ENCODE data around the gene PAK6.

PAK6 gene

GRCh38 chr15:40285554-40286011 is 46.7 kb downstream of the PAK6 start:
- Histone ChIP-seq H3K18ac (ENCODE audit: low read length) (no peak overlapping the region), H3K9ac (ENCODE audit: low read length) (no peak overlapping the region), H2BK5ac (ENCODE audit: low read length) (no peak overlapping the region), H3K56ac (ENCODE audit: low read length) (peak overlapping the region; percentile 56), H3K4me3 (ENCODE audit: low read length) (no peak overlapping the region), H3K23ac (ENCODE audit: low read length) (no peak overlapping the region), H3K79me2 (ENCODE audit: control insufficient read depth, insufficient read depth, low read length) (no peaks in the 10 kb centered on the region), H4K5ac (ENCODE audit: low read length) (no peak overlapping the region), H2BK120ac (ENCODE audit: low read depth, low read length) (no peak overlapping the region), H3K4me1 (ENCODE audit: control insufficient read depth, low read depth, low read length) (peaks cover 16% of the 10 kb centered on the region), H3K27me3 (ENCODE audit: insufficient read depth, low read length, poor library complexity) (peaks cover 18% of the 10 kb centered on the region), H4K8ac (ENCODE audit: low read depth, low read length) (no peak overlapping the region), H3K79me1 (ENCODE audit: low read length) (no peaks in the 10 kb centered on the region), H2BK15ac (replicated peaks; ENCODE audit: low read depth) (no peak overlapping the region), H3K4me2 (ENCODE audit: low read length) (no peak overlapping the region), H3K27ac (ENCODE audit: low read depth, low read length) (no peak overlapping the region), H3K4ac (ENCODE audit: low read depth, low read length) (no peak overlapping the region), H3K36me3 (ENCODE audit: control insufficient read depth, insufficient read depth, low read length) (no peaks in the 10 kb centered on the region), H2AK5ac (ENCODE audit: low read length) (no peak overlapping the region)
- no CpG with 5 or more reads among the region's 1 CpG for WGBS (ENCODE audit: extremely low coverage, insufficient coverage, low lambda C conversion rate)
- peak; percentile 28 for DNase-seq

GRCh38 chr15:40286061-40286532 is 47.2 kb downstream of the PAK6 start:
- Histone ChIP-seq H3K56ac (ENCODE audit: low read length) (peak overlapping the region; percentile 56), H3K4me1 (ENCODE audit: control insufficient read depth, low read depth, low read length) (peaks cover 13% of the 10 kb centered on the region), H3K79me1 (ENCODE audit: low read length) (no peaks in the 10 kb centered on the region), H2BK5ac (ENCODE audit: low read length) (no peak overlapping the region), H3K4me2 (ENCODE audit: low read length) (no peak overlapping the region), H3K27me3 (ENCODE audit: insufficient read depth, low read length, poor library complexity) (peaks cover 15% of the 10 kb centered on the region), H2BK120ac (ENCODE audit: low read depth, low read length) (no peak overlapping the region), H3K4me3 (ENCODE audit: low read length) (no peak overlapping the region), H3K9ac (ENCODE audit: low read length) (no peak overlapping the region), H3K36me3 (ENCODE audit: control insufficient read depth, insufficient read depth, low read length) (no peaks in the 10 kb centered on the region), H4K5ac (ENCODE audit: low read length) (no peak overlapping the region), H4K8ac (ENCODE audit: low read depth, low read length) (no peak overlapping the region), H3K4ac (ENCODE audit: low read depth, low read length) (no peak overlapping the region), H3K23ac (ENCODE audit: low read length) (no peak overlapping the region), H3K27ac (ENCODE audit: low read depth, low read length) (no peak overlapping the region), H3K79me2 (ENCODE audit: control insufficient read depth, insufficient read depth, low read length) (no peaks in the 10 kb centered on the region), H2BK15ac (replicated peaks; ENCODE audit: low read depth) (no peak overlapping the region), H2AK5ac (ENCODE audit: low read length) (no peak overlapping the region), H3K18ac (ENCODE audit: low read length) (no peak overlapping the region)
- no CpG with 5 or more reads among the region's 7 CpGs for WGBS (ENCODE audit: extremely low coverage, insufficient coverage, low lambda C conversion rate)
- peak; percentile 31 for DNase-seq

DNA sequence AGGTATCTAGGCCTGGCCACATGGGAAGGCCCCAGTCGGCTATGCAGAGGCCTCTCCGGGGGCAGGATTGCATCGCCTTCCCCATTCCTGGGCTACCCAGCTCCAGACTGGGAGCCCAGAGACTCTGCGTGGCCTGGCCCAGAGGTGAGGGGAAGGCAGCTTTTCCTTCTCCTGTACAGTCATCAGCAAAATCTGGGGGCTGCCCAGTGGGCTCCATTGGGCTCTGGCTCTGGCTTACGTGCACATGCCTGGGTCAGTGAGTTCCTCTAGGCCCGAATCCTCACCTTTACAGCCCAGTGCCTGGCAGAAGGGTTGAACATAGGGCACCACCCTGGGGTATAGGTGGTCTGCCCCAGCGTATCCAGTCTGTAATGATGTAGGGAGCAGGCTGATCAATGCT is 47.9 kb downstream of the PAK6 start:
- no CpG with 5 or more reads among the region's 7 CpGs for WGBS (ENCODE audit: extremely low coverage, insufficient coverage, low lambda C conversion rate)
- H2BK5ac ChIP-seq (ENCODE audit: low read length), result no peak overlapping the region
- no peak overlapping the region for H3K4ac ChIP-seq (ENCODE audit: low read depth, low read length)
- peak overlapping the region; percentile 45 for H3K23ac ChIP-seq (ENCODE audit: low read length)
- H3K79me1 ChIP-seq (ENCODE audit: low read length), result no peaks in the 10 kb centered on the region
- peaks cover 13% of the 10 kb centered on the region for H3K4me1 ChIP-seq (ENCODE audit: control insufficient read depth, low read depth, low read length)
- H3K56ac ChIP-seq (ENCODE audit: low read length), result peak overlapping the region; percentile 7
- H3K4me2 ChIP-seq (ENCODE audit: low read length), result no peak overlapping the region
- H4K5ac ChIP-seq (ENCODE audit: low read length), result no peak overlapping the region
- peak overlapping the region; percentile 65 for H2AK5ac ChIP-seq (ENCODE audit: low read length)
- no peak overlapping the region for H2BK120ac ChIP-seq (ENCODE audit: low read depth, low read length)
- H3K27ac ChIP-seq (ENCODE audit: low read depth, low read length), result no peak overlapping the region
- no peak overlapping the region for H2BK15ac ChIP-seq (replicated peaks; ENCODE audit: low read depth)
- H3K27me3 ChIP-seq (ENCODE audit: insufficient read depth, low read length, poor library complexity), result peaks cover 11% of the 10 kb centered on the region
- H3K9ac ChIP-seq (ENCODE audit: low read length), result no peak overlapping the region
- no peak overlapping the region for H3K4me3 ChIP-seq (ENCODE audit: low read length)
- H3K36me3 ChIP-seq (ENCODE audit: control insufficient read depth, insufficient read depth, low read length), result no peaks in the 10 kb centered on the region
- no peak overlapping the region for H3K18ac ChIP-seq (ENCODE audit: low read length)
- no peak overlapping the region for H4K8ac ChIP-seq (ENCODE audit: low read depth, low read length)
- no peaks in the 10 kb centered on the region for H3K79me2 ChIP-seq (ENCODE audit: control insufficient read depth, insufficient read depth, low read length)
- peak; percentile 16 for DNase-seq

DNA sequence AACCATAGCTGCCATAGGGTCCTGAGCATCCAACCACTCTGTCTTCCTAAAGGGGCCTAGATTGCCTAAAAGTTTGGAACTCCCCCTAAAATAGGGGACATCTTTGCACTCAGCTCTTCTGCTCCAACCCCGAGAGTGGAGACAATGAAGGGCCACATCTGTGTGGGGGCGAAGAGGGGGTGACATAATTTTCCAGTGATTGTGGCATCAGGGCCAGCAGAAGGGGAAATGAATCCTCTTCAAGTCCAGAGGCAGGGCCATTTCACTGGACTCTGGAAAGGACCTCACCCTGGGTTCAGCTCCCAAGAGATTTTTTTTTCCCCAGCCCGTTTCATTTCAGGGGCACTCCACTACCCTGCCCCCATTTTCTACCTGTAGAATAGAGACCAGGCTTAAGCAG is 48.6 kb downstream of the PAK6 start:
- DNase-seq, result no peak
- H3K79me1 ChIP-seq (ENCODE audit: low read length), result no peaks in the 10 kb centered on the region
- no peak overlapping the region for H3K4me2 ChIP-seq (ENCODE audit: low read length)
- no peak overlapping the region for H3K4me3 ChIP-seq (ENCODE audit: low read length)
- no CpG with 5 or more reads among the region's 3 CpGs for WGBS (ENCODE audit: extremely low coverage, insufficient coverage, low lambda C conversion rate)
- no peak overlapping the region for H4K8ac ChIP-seq (ENCODE audit: low read depth, low read length)
- no peak overlapping the region for H3K4ac ChIP-seq (ENCODE audit: low read depth, low read length)
- no peak overlapping the region for H3K56ac ChIP-seq (ENCODE audit: low read length)
- no peaks in the 10 kb centered on the region for H3K36me3 ChIP-seq (ENCODE audit: control insufficient read depth, insufficient read depth, low read length)
- H2AK5ac ChIP-seq (ENCODE audit: low read length), result no peak overlapping the region
- H3K18ac ChIP-seq (ENCODE audit: low read length), result no peak overlapping the region
- H2BK5ac ChIP-seq (ENCODE audit: low read length), result no peak overlapping the region
- no peak overlapping the region for H3K23ac ChIP-seq (ENCODE audit: low read length)
- no peak overlapping the region for H2BK15ac ChIP-seq (replicated peaks; ENCODE audit: low read depth)
- no peak overlapping the region for H3K27ac ChIP-seq (ENCODE audit: low read depth, low read length)
- no peak overlapping the region for H3K9ac ChIP-seq (ENCODE audit: low read length)
- H3K4me1 ChIP-seq (ENCODE audit: control insufficient read depth, low read depth, low read length), result peaks cover 13% of the 10 kb centered on the region
- H3K27me3 ChIP-seq (ENCODE audit: insufficient read depth, low read length, poor library complexity), result peaks cover 11% of the 10 kb centered on the region
- H3K79me2 ChIP-seq (ENCODE audit: control insufficient read depth, insufficient read depth, low read length), result no peaks in the 10 kb centered on the region
- H4K5ac ChIP-seq (ENCODE audit: low read length), result no peak overlapping the region
- H2BK120ac ChIP-seq (ENCODE audit: low read depth, low read length), result no peak overlapping the region

DNA sequence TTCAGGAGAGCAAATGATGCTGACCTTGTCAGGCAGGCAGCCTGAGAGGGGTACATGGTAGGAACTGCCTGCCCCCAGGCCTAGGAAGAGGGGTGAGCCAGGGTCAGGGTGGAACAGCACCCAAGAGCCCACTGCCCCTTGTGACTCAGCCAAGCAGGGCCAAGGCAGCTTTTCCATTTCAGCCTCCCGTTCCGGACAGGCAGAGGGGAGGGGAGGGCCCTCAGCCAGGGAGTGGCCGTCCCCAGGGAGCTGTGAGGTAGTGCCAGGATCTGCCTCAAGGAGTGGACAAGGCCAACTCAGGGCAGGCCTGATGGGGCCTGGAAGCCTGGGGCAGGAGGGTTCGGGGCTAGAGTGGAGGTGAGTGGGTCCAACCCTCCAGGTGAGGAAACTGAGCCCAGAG is 49.1 kb downstream of the PAK6 start:
- no CpG with 5 or more reads among the region's 4 CpGs for WGBS (ENCODE audit: extremely low coverage, insufficient coverage, low lambda C conversion rate)
- no peak overlapping the region for H3K56ac ChIP-seq (ENCODE audit: low read length)

GRCh38 chr15:40289140-40289775 is 50.4 kb downstream of the PAK6 start:
- Histone ChIP-seq H3K79me2 (ENCODE audit: control insufficient read depth, insufficient read depth, low read length) (no peaks in the 10 kb centered on the region), H4K5ac (ENCODE audit: low read length) (no peak overlapping the region), H2BK120ac (ENCODE audit: low read depth, low read length) (no peak overlapping the region), H3K56ac (ENCODE audit: low read length) (no peak overlapping the region), H3K4ac (ENCODE audit: low read depth, low read length) (no peak overlapping the region), H4K8ac (ENCODE audit: low read depth, low read length) (no peak overlapping the region), H3K27ac (ENCODE audit: low read depth, low read length) (no peak overlapping the region), H3K4me2 (ENCODE audit: low read length) (no peak overlapping the region), H3K4me3 (ENCODE audit: low read length) (no peak overlapping the region), H3K79me1 (ENCODE audit: low read length) (no peaks in the 10 kb centered on the region), H2AK5ac (ENCODE audit: low read length) (no peak overlapping the region), H3K9ac (ENCODE audit: low read length) (no peak overlapping the region), H3K27me3 (ENCODE audit: insufficient read depth, low read length, poor library complexity) (peaks cover 2% of the 10 kb centered on the region), H3K36me3 (ENCODE audit: control insufficient read depth, insufficient read depth, low read length) (no peaks in the 10 kb centered on the region), H3K23ac (ENCODE audit: low read length) (no peak overlapping the region), H3K4me1 (ENCODE audit: control insufficient read depth, low read depth, low read length) (peaks cover 13% of the 10 kb centered on the region), H3K18ac (ENCODE audit: low read length) (no peak overlapping the region), H2BK5ac (ENCODE audit: low read length) (no peak overlapping the region), H2BK15ac (replicated peaks; ENCODE audit: low read depth) (no peak overlapping the region)
- no peak for DNase-seq
- WGBS (ENCODE audit: extremely low coverage, insufficient coverage, low lambda C conversion rate), result no CpG with 5 or more reads among the region's 6 CpGs

More for the DNA sequence above, 49.1 kb downstream of the PAK6 start:
- Histone ChIP-seq H3K4ac (ENCODE audit: low read depth, low read length) (no peak overlapping the region), H3K79me1 (ENCODE audit: low read length) (no peaks in the 10 kb centered on the region), H2BK5ac (ENCODE audit: low read length) (no peak overlapping the region), H3K27ac (ENCODE audit: low read depth, low read length) (no peak overlapping the region), H4K8ac (ENCODE audit: low read depth, low read length) (no peak overlapping the region), H3K18ac (ENCODE audit: low read length) (no peak overlapping the region), H3K4me3 (ENCODE audit: low read length) (no peak overlapping the region), H3K4me2 (ENCODE audit: low read length) (no peak overlapping the region), H3K9ac (ENCODE audit: low read length) (no peak overlapping the region), H4K5ac (ENCODE audit: low read length) (no peak overlapping the region), H2BK120ac (ENCODE audit: low read depth, low read length) (no peak overlapping the region), H2AK5ac (ENCODE audit: low read length) (no peak overlapping the region), H2BK15ac (replicated peaks; ENCODE audit: low read depth) (no peak overlapping the region), H3K4me1 (ENCODE audit: control insufficient read depth, low read depth, low read length) (peaks cover 13% of the 10 kb centered on the region), H3K36me3 (ENCODE audit: control insufficient read depth, insufficient read depth, low read length) (no peaks in the 10 kb centered on the region), H3K23ac (ENCODE audit: low read length) (no peak overlapping the region), H3K79me2 (ENCODE audit: control insufficient read depth, insufficient read depth, low read length) (no peaks in the 10 kb centered on the region), H3K27me3 (ENCODE audit: insufficient read depth, low read length, poor library complexity) (peaks cover 11% of the 10 kb centered on the region)
- DNase-seq, result peak; percentile 35

Data from mesendoderm (in vitro differentiated cells).